Activated T-helper 17 cell treated with anti-CD3 and anti-CD28 coated beads, Interleukin-2, amount 50 U/mL, for 72 hours (primary cell): ENCODE data around the gene CFLAR. TPM values are rescaled to one million over a fixed set of nuclear protein-coding genes. Genes with fewer than 3 reads are reported as not detected.
"Not testable (repeated sequence)": the region's sequence is repeated elsewhere in the genome, so short reads cannot be mapped to it uniquely, and the experiment has no call there.

Source experiments
- ATAC-seq: fragments of 150-1000 bp; cut with Tn5 transposase; replicated peaks from 2 replicates; pipeline ENCODE4 v1.10.0; 2021; ENCODE audit warnings: mild to moderate bottlenecking, moderate library complexity
- H3K27ac Mint-ChIP-seq: one replicate; pipeline ENCODE4 v1.8.0; 2022; ENCODE audit warnings: mixed read lengths
- H3K27me3 Mint-ChIP-seq: one replicate; pipeline ENCODE4 v1.8.0; 2022; ENCODE audit warnings: mixed read lengths
- H3K36me3 Mint-ChIP-seq: one replicate; pipeline ENCODE4 v1.8.0; 2022; ENCODE audit warnings: low read depth, mild to moderate bottlenecking, mixed read lengths
- H3K4me1 Mint-ChIP-seq: one replicate; pipeline ENCODE4 v1.8.0; 2022; ENCODE audit warnings: mixed read lengths
- H3K4me3 Mint-ChIP-seq: one replicate; pipeline ENCODE4 v1.8.0; 2022; ENCODE audit warnings: mild to moderate bottlenecking, mixed read lengths
- H3K9me3 Mint-ChIP-seq: one replicate; pipeline ENCODE4 v1.8.0; 2022; ENCODE audit warnings: mixed read lengths
- total RNA-seq, 2 donors: library from RNA; stranded (reverse); gene quantifications; one replicate each; pipeline ENCODE4 v1.2.3, GENCODE V29; 2022

Gene CFLAR
- total RNA-seq, 2 donors from 2014 or later, result 224 to 559 TPM

DNA sequence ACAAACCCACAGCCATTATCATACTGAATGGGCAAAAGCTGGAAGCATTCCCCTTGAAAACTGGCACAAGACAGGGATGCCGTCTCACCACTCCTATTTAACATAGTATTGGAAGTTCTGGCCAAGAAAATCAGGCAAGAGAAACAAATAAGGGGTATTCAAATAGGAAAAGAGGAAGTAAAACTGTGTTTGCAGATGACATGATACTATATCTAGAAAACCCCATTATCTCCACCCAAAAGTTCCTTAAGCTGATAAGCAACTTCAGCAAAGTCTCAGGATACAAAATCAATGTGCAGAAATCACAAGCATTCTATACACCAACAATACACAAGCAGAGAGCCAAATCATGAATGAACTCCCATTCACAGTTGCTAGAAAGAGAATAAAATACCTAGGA, 52.5 kb downstream of the CFLAR start:
- Mint-ChIP-seq H3K27ac (peak overlapping the region; percentile 76), H3K36me3 (peaks cover 63% of the 10 kb centered on the region), H3K4me1 (peaks cover 11% of the 10 kb centered on the region)
- not testable (repeated sequence) for H3K27me3 Mint-ChIP-seq, H3K9me3 Mint-ChIP-seq, H3K4me3 Mint-ChIP-seq, ATAC-seq

- no peak overlapping the region for H3K27ac Mint-ChIP-seq
Observed at GRCh38 chr2:201171259-201171814, 55.4 kb downstream of the CFLAR start.

GRCh38 chr2:201172279-201172678, 56.3 kb downstream of the CFLAR start:
- Mint-ChIP-seq H3K27ac (no peak overlapping the region), H3K36me3 (peaks cover 26% of the 10 kb centered on the region), H3K27me3 (no peaks in the 10 kb centered on the region), H3K9me3 (peaks cover 8% of the 10 kb centered on the region), H3K4me1 (peaks cover 11% of the 10 kb centered on the region), H3K4me3 (no peak overlapping the region)
- ATAC-seq, result no peak

More at GRCh38 chr2:201171259-201171814, 55.4 kb downstream of the CFLAR start:
- Mint-ChIP-seq H3K4me1 (peaks cover 11% of the 10 kb centered on the region), H3K4me3 (no peak overlapping the region), H3K27me3 (no peaks in the 10 kb centered on the region), H3K9me3 (peaks cover 8% of the 10 kb centered on the region), H3K36me3 (peaks cover 35% of the 10 kb centered on the region)
- ATAC-seq, result no peak

GRCh38 chr2:201174687-201175086, 58.7 kb downstream of the CFLAR start:
- no peak for ATAC-seq
- Mint-ChIP-seq H3K27ac (no peak overlapping the region), H3K4me1 (peaks cover 1% of the 10 kb centered on the region), H3K27me3 (no peaks in the 10 kb centered on the region), H3K9me3 (peaks cover 4% of the 10 kb centered on the region), H3K4me3 (no peak overlapping the region), H3K36me3 (peaks cover 3% of the 10 kb centered on the region)

GRCh38 chr2:201176081-201176481, 60.1 kb downstream of the CFLAR start:
- peaks cover 4% of the 10 kb centered on the region for H3K9me3 Mint-ChIP-seq
- no peaks in the 10 kb centered on the region for H3K27me3 Mint-ChIP-seq
- no peak overlapping the region for H3K4me3 Mint-ChIP-seq
- H3K36me3 Mint-ChIP-seq, result no peaks in the 10 kb centered on the region
- ATAC-seq, result no peak
- H3K27ac Mint-ChIP-seq, result no peak overlapping the region
- peaks cover 7% of the 10 kb centered on the region for H3K4me1 Mint-ChIP-seq

- peak; percentile 54 for ATAC-seq
- H3K4me1 Mint-ChIP-seq, result peaks cover 19% of the 10 kb centered on the region
Observed at GRCh38 chr2:201180010-201180409, 64.0 kb downstream of the CFLAR start.

GRCh38 chr2:201182650-201183364, 66.8 kb downstream of the CFLAR start, which contains the start of gene CASP10:
Gene CASP10, plus strand, starts transcription at chr2:201183141. Its CDS starts 2,637 bp downstream, at chr2:201185778.
- peak within 1 kb of the TSS; percentile 98 for H3K4me3 Mint-ChIP-seq
- ATAC-seq, result peak; percentile 74
- H3K27ac Mint-ChIP-seq, result peak within 1 kb of the TSS; percentile 96
- H3K27me3 Mint-ChIP-seq, result no peaks in the 10 kb centered on the region
- H3K4me1 Mint-ChIP-seq, result peaks cover 30% of the 10 kb centered on the region
- peaks cover 35% of the 10 kb centered on the region for H3K36me3 Mint-ChIP-seq
- no peaks in the 10 kb centered on the region for H3K9me3 Mint-ChIP-seq

More at GRCh38 chr2:201180010-201180409, 64.0 kb downstream of the CFLAR start:
- H3K27ac Mint-ChIP-seq, result peak overlapping the region; percentile 67
- H3K4me3 Mint-ChIP-seq, result peak overlapping the region; percentile 29
- peaks cover 16% of the 10 kb centered on the region for H3K36me3 Mint-ChIP-seq
- no peaks in the 10 kb centered on the region for H3K27me3 Mint-ChIP-seq
- no peaks in the 10 kb centered on the region for H3K9me3 Mint-ChIP-seq

DNA sequence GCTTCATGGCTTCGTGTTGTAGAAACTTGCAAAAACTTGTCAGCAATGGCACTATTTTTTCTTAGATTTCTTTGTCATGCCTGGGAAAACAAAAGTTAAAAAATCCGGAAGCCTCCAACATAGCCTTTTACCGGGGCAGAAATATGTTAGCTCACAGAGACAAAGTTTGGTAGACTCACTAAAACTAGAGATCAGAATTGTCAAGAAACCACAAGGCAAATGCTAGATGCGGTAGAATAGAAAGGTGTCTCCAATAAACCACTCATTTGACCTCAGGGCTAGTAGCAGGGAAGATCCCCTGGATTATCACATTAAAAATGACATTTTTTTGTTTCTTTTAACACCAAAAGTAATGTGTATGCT, 67.4 kb downstream of the CFLAR start:
- Mint-ChIP-seq H3K4me1 (peaks cover 32% of the 10 kb centered on the region), H3K27me3 (no peaks in the 10 kb centered on the region), H3K9me3 (no peaks in the 10 kb centered on the region), H3K27ac (peak overlapping the region; percentile 96), H3K36me3 (peaks cover 41% of the 10 kb centered on the region), H3K4me3 (peak overlapping the region; percentile 98)
- ATAC-seq, result no peak

DNA sequence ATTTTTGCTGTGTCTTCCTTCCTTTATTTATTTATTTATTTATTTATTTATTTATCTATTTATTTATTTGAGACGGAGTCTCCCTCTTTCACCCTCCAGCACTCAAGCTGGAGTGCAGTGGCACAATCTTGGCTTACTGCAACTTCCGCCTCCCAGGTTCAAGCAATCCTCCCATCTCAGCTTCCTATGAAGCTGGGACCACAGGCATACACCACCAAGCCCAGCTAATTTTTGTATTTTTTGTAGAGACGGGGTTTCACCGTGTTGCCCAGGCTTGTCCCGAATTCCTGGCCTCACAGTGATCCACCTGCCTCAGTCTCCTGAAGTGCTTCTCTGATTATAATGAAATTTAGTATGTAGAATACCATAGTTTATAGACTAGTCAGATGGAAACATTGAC, 67.9 kb downstream of the CFLAR start:
- Mint-ChIP-seq H3K36me3 (peaks cover 44% of the 10 kb centered on the region), H3K4me3 (peak overlapping the region; percentile 98), H3K27ac (peak overlapping the region; percentile 96), H3K4me1 (peaks cover 35% of the 10 kb centered on the region)
- H3K9me3 Mint-ChIP-seq, H3K27me3 Mint-ChIP-seq, ATAC-seq: not testable (repeated sequence)

DNA sequence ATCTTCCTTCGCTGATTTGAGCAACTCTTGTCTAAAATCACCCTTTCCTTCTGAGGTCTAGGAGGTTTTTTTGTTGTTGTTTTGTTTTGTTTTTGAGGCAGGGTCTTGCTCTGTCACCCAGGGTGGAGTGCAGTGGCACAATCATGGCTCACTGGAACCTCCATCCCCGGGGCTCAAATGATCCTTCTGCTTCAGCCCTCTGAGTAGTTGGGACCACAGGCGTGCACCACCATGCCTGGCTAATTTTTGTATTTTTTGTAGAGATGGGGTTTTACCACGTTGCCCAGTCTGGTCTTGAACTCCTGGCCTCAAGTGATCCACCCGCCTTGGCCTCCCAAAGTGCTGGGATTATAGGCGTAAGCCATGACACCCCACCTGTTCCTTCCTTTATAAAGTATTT, 68.3 kb downstream of the CFLAR start:
- Mint-ChIP-seq H3K36me3 (peaks cover 44% of the 10 kb centered on the region), H3K4me3 (peak overlapping the region; percentile 98), H3K4me1 (peaks cover 35% of the 10 kb centered on the region), H3K27ac (peak overlapping the region; percentile 96)
- H3K27me3 Mint-ChIP-seq, H3K9me3 Mint-ChIP-seq: not testable (repeated sequence)
- ATAC-seq, result peak; percentile 5

DNA sequence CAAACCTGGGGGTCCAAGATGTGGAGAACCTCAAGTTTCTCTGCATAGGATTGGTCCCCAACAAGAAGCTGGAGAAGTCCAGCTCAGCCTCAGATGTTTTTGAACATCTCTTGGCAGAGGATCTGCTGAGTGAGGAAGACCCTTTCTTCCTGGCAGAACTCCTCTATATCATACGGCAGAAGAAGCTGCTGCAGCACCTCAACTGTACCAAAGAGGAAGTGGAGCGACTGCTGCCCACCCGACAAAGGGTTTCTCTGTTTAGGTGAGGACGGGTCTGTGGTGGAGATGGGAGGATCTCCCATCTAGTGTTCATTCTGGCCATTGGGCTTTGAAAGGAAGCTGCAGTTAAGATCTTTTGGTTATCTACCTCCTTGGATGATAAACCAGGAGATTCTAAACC, 69.9 kb downstream of the CFLAR start:
- ATAC-seq, result no peak

DNA sequence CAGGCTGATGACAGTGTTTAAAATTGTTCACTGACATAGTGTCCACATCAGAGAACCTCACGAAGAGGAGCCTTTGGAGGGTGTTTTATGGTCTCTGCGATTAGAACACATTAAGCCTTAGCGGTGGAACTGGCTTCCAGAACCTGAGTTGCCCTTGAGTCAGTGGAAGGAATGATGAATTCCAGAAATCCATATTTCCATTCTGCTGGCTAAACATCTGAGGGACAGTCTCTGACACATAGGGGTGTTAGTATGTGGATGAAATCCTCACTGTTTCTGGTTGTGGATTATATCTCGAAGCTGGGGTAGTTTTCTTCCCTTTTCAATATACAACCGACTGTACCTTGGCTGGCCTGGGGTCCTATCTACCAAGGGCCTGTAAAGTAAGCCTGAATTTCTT, 71.0 kb downstream of the CFLAR start:
- ATAC-seq, result no peak
- Mint-ChIP-seq H3K27me3 (no peaks in the 10 kb centered on the region), H3K36me3 (peaks cover 53% of the 10 kb centered on the region), H3K9me3 (no peaks in the 10 kb centered on the region), H3K4me1 (peaks cover 37% of the 10 kb centered on the region), H3K4me3 (peak overlapping the region; percentile 98), H3K27ac (no peak overlapping the region)

More for the DNA sequence above, 69.9 kb downstream of the CFLAR start:
- Mint-ChIP-seq H3K4me1 (peaks cover 28% of the 10 kb centered on the region), H3K9me3 (no peaks in the 10 kb centered on the region), H3K27ac (peak overlapping the region; percentile 96), H3K4me3 (peak overlapping the region; percentile 98), H3K36me3 (peaks cover 53% of the 10 kb centered on the region), H3K27me3 (no peaks in the 10 kb centered on the region)

DNA sequence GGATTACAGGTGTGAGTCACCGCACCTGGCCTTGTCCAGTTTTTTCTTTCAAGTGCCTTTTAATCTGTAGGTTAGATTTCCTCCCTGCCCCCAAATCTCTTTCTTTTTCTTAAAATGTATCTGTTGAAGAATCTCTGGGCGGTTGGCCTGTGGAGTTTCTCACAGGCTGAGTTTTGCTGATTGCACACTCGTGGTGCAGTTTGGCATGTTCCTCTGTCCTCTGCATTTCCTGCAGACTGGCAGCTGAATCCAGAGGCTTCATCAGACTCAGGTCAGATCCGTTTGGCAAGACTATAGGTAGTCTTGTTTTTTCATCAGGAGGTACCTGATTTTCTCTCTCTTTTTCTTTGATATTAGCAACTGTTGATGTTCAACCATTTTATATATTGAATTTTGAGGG, 72.5 kb downstream of the CFLAR start:
- Mint-ChIP-seq H3K27ac (peak overlapping the region; percentile 50), H3K4me3 (peak overlapping the region; percentile 35), H3K27me3 (no peaks in the 10 kb centered on the region), H3K4me1 (peaks cover 43% of the 10 kb centered on the region), H3K36me3 (peaks cover 57% of the 10 kb centered on the region), H3K9me3 (no peaks in the 10 kb centered on the region)
- ATAC-seq, result no peak

DNA sequence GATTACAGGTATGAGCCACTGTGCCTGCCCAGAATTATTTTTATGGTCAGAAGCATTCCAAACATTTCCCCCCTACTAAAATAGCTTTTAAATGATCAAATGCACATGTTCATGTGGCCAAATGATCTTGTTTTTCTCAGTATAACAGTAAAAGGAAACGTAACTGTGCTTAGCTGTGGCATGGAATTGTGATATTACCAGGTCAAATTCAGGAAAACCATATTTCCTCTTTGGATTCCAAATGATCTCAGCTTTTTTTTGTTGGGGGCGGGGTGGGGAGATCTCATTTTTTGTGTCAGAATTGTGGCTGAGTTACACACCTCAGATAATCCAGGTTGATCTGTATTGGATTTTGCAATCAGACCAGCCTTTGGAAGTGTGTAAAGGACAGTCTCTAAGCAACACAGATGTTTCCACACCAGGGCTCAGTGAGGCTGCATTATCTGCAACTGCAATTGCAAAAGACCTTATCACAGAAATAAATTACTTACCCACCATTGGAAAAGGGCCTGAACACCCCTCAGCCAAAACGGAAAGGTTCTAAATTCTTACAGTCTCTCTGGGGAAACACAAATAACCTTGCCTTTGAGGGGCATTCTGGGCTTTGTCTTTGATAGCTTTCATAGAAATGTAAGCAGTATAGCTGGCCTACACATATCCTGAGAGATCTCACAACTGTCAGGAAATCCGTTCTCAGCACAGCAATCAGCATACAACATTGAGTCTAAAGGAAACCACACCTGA, 75.3 kb downstream of the CFLAR start:
- H3K27ac Mint-ChIP-seq, result no peak overlapping the region
- H3K4me1 Mint-ChIP-seq, result peaks cover 39% of the 10 kb centered on the region
- H3K4me3 Mint-ChIP-seq, result peak overlapping the region; percentile 59
- peaks cover 59% of the 10 kb centered on the region for H3K36me3 Mint-ChIP-seq
- H3K9me3 Mint-ChIP-seq, result no peaks in the 10 kb centered on the region
- ATAC-seq, result peak; percentile 52
- H3K27me3 Mint-ChIP-seq, result no peaks in the 10 kb centered on the region
